A375 (cell line): ENCODE results near the gene ANXA5. TPM values are rescaled to one million over a fixed set of nuclear protein-coding genes. Genes with fewer than 3 reads are reported as not detected.

Experiments
- total RNA-seq: library from RNA; depleted of rRNA; stranded (reverse); fragments of >200 nt; shearing (Covaris generic); gene quantifications from 2 replicates; pipeline ENCODE4 v1.2.3, GENCODE V29; 2014; rRNA removed

Gene ANXA5
- total RNA-seq = 225 and 252 TPM in 2 replicates

GRCh38 chr4:121696581-121697461 lies at the start of gene ANXA5:
Gene ANXA5 (minus strand): TSS chr4:121696980. CDS start chr4:121696589, 391 bp downstream.

Other genes starting within 250 kb of the ANXA5 start
- gene SMIM43, start 68.2 kb upstream of the ANXA5 start, total RNA-seq = not detected in 2 replicates
- 52.2 and 55.3 TPM in 2 replicates for gene EXOSC9, start 104.3 kb upstream of the ANXA5 start, total RNA-seq
- gene CCNA2, start 126.9 kb upstream of the ANXA5 start, total RNA-seq = 63.8 and 66.1 TPM in 2 replicates
- 9.2 and 10.7 TPM in 2 replicates for gene BBS7, start 173.5 kb upstream of the ANXA5 start, total RNA-seq